Fibroblast of mammary gland (primary cell): ENCODE results near the gene S1PR2.

ENCODE experiments used
- DNase-seq: peaks from one replicate; pipeline ENCODE4 v3.0.0-alpha.2; 2010; ENCODE audit warnings: low read depth
- H3K4me3 ChIP-seq: 2 replicates; pipeline ENCODE4 v1.5.1; 2011; ENCODE audit warnings: low read depth, mild to moderate bottlenecking, low read length, moderate library complexity; ENCODE audit not compliant: control insufficient read depth
- TF ChIP-seq, protein P1 (sequence below): conservative IDR thresholded peaks from 2 replicates; pipeline ENCODE4 v1.5.1; 2011; ENCODE audit warnings: low read depth, low read length, inconsistent platforms; ENCODE audit not compliant: control insufficient read depth, insufficient read depth

Gene S1PR2

DNA sequence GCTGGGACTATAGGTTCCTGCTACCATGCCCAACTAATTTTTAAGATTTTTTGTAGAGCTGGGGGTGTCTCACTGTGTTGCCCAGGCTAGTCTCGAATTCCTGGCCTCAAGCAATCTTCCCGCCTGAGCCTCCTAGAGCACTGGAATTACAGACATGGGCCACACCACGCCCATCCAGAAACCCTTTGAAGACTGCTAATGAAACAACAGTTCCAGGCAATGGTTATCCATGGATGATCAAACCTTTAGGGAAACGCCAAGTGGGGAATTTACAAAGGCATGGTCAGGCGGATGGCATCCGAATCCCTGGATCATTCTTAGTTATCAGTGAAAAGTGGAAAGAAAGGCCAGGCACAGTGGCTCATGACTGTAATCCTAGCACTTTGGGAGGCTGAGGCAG, 19.4 kb downstream of the S1PR2 start:
- TF ChIP-seq, protein P1, sequence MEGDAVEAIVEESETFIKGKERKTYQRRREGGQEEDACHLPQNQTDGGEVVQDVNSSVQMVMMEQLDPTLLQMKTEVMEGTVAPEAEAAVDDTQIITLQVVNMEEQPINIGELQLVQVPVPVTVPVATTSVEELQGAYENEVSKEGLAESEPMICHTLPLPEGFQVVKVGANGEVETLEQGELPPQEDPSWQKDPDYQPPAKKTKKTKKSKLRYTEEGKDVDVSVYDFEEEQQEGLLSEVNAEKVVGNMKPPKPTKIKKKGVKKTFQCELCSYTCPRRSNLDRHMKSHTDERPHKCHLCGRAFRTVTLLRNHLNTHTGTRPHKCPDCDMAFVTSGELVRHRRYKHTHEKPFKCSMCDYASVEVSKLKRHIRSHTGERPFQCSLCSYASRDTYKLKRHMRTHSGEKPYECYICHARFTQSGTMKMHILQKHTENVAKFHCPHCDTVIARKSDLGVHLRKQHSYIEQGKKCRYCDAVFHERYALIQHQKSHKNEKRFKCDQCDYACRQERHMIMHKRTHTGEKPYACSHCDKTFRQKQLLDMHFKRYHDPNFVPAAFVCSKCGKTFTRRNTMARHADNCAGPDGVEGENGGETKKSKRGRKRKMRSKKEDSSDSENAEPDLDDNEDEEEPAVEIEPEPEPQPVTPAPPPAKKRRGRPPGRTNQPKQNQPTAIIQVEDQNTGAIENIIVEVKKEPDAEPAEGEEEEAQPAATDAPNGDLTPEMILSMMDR: no peak
- DNase-seq: no peak
- no peak overlapping the region for H3K4me3 ChIP-seq

DNA sequence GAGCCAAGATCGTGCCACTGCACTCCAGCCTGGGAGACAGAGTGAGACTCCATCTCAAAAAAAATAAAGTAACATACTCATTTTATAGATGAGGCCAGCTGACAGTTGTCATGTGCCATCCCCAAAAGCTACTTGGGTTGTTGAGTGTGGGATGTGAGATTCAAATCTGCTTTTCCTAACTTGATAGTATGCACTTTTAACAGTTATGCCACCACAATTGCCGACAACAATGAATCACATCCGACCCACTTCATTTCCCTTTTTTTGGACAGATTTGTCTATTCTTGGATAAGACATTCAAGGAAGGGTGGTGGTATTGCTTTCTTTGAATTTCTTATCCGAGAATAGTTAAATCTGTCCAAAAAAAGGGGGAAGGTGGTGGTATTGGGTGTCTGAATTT, 20.1 kb downstream of the S1PR2 start:
- TF ChIP-seq, protein P1: no peak
- DNase-seq: no peak
- no peak overlapping the region for H3K4me3 ChIP-seq

DNA sequence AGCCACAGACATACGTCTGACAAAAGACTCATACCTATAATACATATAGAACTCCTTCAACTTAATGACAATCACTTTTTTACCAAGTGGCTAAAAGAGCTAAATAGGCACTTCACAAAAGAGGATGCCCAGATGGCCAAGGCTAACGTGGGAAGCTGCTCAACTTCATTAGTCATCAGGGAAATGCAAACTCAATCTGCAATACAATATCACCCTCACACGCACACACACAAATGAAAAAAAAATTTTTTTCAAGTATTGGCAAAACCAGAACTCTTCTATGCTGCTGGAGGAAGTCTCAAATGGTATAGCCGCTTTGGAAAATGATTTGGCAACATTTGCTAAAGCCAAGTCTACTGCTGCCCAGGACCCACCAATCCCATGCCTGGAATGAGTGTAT, 21.8 kb downstream of the S1PR2 start:
- TF ChIP-seq, protein P1: no peak
- peak; percentile 65 for DNase-seq

DNA sequence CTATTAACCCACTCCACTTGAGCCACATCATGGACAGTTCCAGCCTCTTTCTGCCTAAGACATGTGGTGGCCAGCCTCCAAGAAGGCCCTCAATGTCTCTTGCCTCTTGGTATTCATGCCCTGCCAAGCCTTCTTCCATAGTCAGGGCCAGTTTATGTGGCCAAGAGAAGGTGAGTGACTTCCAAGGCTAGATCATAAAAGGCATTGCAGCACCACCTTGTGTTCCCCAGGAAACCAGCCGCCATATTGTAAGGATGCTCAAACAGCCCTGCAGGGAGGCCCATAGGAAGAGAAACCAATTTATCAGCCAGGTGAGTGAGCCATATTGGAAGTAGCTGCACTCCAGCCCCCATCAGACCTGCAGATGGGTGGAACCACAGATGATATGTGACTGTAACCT, 24.1 kb downstream of the S1PR2 start:
- TF ChIP-seq, protein P1: no peak
- no peak for DNase-seq
- H3K4me3 ChIP-seq: no peak overlapping the region

More for the DNA sequence above, 21.8 kb downstream of the S1PR2 start:
- H3K4me3 ChIP-seq: no peak overlapping the region

DNA sequence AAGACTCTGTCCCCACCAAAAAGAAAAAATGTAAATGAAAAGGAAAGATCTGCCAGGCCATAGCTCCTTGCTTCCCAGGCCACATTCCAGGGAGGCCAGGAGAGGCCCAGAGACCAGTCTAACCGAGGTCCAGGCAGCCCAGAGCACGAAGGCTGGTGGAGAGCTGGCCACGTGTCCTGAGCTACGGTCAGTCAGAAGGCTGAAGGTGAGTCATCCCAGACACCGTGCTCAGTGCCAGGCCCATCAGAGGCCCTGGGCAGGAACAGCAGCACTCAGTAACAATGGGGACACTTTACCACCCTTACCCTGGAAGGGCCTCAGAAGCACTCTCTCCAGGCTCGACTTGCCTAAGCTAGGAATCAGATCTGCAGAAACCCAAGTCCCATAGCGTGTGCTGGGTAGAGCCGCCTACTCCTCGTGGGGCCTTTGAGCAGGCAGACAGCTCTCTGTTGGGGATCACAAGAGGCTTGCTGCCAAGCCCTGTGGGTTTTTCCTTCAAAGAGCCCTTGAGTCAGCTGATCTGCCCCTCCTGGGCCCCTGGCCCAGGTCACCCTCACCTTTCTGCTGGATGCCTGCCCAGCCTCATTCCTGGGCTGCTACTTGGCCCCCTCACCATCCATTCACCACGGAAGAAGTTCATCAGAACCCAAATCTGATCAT, 24.8 kb downstream of the S1PR2 start:
- DNase-seq: peak; percentile 69
- no peak overlapping the region for H3K4me3 ChIP-seq
- TF ChIP-seq, protein P1: no peak

DNA sequence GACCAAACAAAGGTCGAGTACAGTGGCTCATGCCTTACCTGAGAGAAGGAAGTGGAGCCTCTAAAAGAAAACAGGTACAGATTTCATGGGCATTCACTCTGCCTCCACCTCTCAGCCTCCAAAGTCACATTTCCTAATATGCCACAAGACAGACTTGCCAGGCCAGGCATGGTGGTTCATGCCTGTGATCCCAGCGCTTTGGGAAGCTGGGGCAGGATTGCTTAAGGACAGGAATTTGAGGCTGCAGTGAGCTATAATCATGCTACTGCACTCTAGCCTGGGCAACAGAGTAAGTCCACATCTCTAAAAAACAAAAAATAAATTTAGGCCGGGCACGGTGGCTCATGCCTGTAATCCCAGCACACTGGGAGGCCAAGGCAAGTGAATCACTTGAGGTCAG, 25.5 kb downstream of the S1PR2 start:
- TF ChIP-seq, protein P1: no peak
- H3K4me3 ChIP-seq: no peak overlapping the region
- no peak for DNase-seq

DNA sequence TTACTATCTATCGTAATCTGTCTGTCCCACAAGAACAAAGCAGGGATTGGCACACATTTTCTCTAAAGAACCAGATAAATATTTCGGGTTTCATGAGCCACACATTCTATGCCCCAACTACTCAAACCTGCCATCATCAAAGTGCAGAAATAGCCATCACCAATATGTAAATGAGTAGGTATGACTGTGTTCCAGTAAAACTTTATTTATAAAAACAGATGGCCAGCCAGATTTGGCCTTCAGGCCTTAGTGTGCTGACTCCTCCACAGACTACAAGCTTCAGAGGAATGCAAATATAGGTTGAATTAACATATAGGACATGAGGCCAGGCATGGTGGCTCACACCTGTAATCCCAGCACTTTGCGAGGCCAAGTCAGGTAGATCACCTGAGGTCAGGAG, 27.4 kb downstream of the S1PR2 start:
- H3K4me3 ChIP-seq: no peak overlapping the region
- TF ChIP-seq, protein P1: no peak
- no peak for DNase-seq
